Sigmoid colon (tissue), 4 donors: ENCODE data around the gene RASSF1.

Experiments
- CTCF ChIP-seq, 4 experiments: fragments of 450-650 bp in 3 of 4; fragments of 200-600 bp in 1 of 4; IDR thresholded peaks; one replicate each; pipeline ENCODE4 v1.5.1; 2016 to 2019; ENCODE audit warnings: antibody characterized with exemption in 4 of 4, mild to moderate bottlenecking in 3 of 4, moderate library complexity in 2 of 4
- EP300 ChIP-seq, 4 donors: sonication (generic); formaldehyde crosslinking; IDR thresholded peaks; one replicate each; pipeline ENCODE4 v1.6.1; 2017; ENCODE audit warnings: antibody characterized with exemption in 4 of 4
- POLR2A ChIP-seq, 2 donors: fragments of 450-650 bp; IDR thresholded peaks; one replicate each; pipeline ENCODE4 v1.6.1; 2016; ENCODE audit warnings: antibody characterized with exemption in 2 of 2, mild to moderate bottlenecking in 2 of 2, moderate library complexity in 2 of 2

GRCh38 chr3:50322115-50322385, 18.6 kb downstream of the RASSF1 start:
- TF ChIP-seq CTCF (IDR thresholded peaks at IDR 0.05) (no peak), POLR2A (IDR thresholded peaks at IDR 0.05) (no peak), EP300 (IDR thresholded peaks at IDR 0.05) (no peak)
